NCI-H526 treated with DMSO at 0.1 percent for 48 hours (cell line): ENCODE results near the gene MSH4.
"Not testable (repeated sequence)": the region's sequence is repeated elsewhere in the genome, so short reads cannot be mapped to it uniquely, and the experiment has no call there.

Source experiments
- DNase-seq: peaks from one replicate; lab custom pipeline; 2025; lab: John Stamatoyannopoulos, UW

Gene MSH4

DNA sequence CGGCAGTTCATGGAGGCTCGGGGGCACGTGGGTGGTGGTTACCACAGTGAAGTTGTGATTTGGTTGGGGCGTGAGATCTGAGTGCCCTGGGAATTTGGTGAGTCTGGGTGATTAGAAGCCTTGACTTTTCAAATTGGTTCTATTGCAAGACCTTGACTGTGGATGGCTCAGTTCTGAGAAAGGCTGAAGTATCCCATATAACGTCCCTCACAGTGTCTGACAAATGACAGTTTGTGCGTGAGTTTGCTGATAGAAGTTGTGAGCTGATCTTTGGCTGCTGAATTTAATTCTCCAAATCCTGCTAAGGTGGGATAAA, 549 bp downstream of the MSH4 start:
- DNase-seq, result no peak

GRCh38 chr1:75797606-75798216, 1.0 kb downstream of the MSH4 start:
- no peak for DNase-seq

DNA sequence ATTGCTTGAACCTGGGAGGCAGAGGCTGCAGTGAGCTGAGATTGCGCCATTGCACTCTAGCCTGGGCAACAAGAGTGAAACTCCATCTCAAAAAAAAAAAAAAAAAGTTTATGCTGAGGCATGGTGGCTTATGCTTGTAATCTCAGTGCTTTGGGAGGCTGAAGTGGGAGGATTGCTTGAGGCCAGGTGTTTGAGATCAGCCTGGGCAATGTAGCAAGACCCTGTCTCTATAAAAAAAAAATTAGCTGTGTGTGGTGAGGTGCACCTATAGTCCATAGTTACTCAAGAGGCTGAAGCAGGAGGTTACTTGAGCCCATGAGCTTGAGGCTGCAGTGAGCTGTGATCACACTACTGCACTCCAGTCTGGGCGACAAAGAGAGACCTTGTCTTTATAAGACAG, 4.8 kb downstream of the MSH4 start:
- not testable (repeated sequence) for DNase-seq

- DNase-seq, result no peak
Measured at GRCh38 chr1:75808921-75809320, 12.2 kb downstream of the MSH4 start.

DNA sequence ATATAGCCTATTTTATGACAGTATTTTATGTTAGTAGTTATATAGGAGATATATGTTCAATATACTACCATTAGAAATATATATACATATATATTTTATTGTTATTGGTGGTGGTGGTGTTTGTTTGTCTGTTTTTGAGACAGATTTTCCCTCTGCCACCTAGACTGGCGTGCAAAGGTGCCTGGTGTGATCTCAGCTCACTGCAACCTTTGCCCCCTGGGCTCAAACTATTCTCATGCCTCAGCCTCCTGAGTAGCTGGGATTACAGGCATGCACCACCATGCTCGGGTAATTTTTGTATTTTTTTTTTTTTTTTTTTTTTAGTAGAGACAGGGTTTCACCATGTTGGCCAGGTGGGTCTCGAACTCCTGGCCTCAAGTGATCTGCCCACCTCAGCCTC, 13.4 kb downstream of the MSH4 start:
- DNase-seq, result not testable (repeated sequence)

DNA sequence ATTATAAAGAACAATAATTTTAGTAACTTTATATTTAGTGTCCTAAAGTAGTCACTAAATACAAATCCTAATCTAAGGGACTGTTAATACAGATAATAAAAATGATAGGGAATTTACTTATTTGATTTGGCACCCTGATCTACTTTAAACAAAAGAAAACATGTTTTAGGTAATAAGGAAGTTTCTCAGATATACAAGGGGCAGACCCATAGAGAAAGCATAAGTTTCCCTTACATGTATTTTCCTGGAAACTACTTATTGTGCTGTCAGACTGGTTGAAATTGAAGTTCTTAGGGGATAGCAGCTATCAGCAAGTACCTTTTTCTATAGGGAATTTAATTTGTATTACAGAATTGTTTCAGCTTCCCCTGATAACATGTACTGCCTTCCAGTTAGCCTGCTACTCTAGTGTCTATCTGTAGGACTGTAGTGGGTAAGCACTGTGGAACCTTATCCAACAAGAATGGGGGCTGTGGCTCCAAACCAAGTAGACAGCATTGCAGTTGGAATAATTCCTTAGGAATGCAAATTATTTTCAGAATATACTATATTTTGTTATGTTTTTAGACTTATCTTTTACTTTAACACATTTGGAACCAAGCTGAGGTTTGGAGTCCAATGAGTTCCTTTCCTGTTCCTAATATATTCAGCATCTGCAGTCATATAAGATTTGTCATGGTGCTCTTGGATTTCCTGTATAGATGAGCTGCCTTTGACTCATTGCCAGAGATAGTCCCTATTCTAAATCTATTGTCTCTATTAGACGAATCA, 14.7 kb downstream of the MSH4 start:
- DNase-seq, result no peak

DNA sequence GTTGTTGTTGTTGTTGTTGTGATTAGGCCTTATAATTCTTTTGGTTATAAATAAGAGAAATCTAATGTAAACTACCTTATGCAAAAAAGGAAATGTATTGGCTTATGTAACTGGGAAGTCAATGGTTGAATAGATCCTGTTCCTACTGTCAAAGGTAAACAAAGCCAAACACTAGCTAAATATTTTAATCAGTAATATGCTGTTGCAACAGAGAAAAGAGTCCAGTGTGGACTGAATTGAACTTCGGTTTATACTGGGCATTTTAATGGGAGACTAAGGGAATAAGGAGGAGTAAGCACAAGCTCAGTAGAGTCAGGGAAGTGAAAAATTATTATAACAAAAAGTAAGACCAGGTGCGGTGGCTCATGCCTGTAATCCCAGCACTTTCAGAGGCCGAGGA, 15.4 kb downstream of the MSH4 start:
- no peak for DNase-seq

DNA sequence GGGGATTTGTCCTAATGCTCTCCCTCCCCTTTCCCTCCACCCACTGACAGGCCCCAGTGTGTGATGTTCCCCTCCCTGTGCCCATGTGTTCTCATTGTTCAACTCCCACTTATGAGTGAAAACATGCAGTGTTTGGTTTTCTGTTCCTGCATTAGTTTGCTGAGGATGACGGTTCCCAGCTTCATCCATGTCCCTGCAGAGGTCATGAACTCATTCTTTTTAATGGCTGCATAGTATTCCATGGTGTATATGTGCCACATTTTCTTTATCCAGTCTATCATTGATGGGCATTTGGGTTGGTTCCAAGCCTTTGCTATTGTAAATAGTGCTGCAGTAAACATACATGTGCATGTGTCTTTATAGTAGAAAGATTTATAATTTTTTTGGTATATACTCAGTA, 26.9 kb downstream of the MSH4 start:
- not testable (repeated sequence) for DNase-seq

DNA sequence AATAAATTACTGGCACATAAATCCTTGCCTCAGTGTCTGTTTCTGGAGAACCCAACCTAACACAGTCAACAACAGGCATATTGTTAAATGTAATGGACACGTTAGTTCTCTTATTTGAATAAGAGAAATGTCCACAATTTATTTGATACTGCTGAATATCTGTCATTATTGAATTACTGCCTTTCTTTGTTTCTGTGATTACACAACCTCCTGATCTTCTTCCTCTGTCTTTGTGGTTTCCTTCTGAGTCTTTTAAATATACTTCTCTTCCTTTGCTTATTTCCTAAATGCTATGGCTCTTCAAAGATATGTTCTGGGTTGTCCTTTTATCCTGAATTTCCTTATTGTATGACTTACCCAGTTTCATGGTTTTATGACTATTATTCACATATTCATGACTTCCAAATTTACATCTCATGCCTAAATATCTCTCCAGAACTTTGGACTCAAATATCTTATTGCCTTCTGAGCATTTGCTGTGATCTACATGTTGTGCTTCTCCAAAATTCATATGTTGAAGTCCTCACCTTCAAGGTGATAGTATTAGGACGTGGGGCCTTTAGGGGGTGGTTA, 39.9 kb downstream of the MSH4 start:
- DNase-seq, result no peak

- DNase-seq, result no peak
Measured at GRCh38 chr1:75838079-75838478, 41.4 kb downstream of the MSH4 start.

DNA sequence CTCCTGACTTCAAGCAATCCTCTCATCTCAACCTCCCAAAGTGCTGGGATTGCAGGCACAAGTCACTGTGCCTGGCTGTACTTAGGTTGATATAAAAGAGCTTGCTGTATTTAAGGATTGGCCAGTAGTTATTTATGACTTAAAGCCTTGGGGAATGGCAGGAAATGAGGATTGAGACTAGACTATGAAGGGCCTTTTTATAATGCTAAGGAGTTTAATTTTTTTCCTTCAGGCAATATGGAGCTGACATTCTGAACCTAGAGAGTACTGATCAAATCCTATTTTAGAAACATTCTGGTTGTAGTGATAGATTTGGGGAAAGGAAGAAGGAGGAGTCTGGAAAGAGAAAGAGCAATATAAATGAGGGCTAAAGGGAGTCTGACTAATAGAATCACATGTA, 44.7 kb downstream of the MSH4 start:
- no peak for DNase-seq

- no peak for DNase-seq
Measured at GRCh38 chr1:75845576-75845975, 48.9 kb downstream of the MSH4 start.

DNA sequence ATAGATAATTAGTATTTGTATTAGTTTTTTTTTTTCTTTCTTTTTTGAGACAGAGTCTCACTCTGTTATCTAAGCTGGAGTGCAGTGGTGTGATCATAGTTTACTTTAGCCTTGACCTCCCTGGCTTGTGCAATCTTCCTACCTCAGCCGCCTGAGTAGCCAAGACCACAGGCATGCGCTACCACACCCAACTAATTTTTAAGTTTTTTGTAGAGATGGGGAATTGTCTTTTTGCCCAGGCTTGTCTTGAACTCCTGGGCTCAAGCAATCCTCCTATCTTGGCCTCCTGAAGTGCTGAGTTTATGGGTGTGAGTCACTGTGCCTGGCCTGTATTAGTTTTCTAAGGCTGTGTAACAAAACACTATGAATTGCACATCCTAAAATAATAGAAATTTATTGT, 58.3 kb downstream of the MSH4 start:
- no peak for DNase-seq

DNA sequence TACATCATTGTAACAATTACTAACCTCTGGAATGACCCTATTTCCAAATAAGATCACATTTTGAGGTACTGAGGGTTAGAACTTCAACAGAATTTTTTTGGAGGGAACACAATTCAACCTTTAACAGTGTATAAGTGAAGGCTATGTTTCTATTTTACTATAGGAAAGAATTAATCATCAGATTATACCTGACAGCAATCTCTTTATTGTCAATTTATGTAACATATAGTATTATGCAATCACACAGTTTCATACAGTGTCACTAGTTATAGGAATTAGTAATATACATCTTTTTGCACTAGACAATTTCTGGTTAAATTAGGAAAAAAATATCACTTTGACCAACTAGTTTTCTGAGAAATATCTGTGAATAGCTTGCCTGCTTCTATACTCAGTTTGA, 59.1 kb downstream of the MSH4 start:
- no peak for DNase-seq

- no peak for DNase-seq
Measured at GRCh38 chr1:75861831-75862230, 65.1 kb downstream of the MSH4 start.

DNA sequence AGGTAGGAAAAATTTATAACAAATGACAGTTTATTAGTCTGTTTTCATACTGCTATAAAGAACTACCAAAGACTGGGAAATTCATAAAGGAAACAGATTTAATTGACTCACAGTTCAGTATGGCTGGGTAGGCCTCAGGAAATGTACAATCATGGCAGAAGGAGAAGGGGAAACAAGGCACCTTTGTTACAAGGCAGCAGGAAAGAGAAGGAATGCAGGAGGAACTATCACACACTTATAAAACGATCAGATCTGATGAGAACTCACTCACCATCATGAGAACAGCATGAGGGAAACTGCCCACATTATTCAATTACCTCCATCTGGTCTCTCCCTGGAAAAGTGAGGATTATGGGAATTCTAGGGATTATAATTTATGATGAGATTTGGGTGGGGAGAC, 74.3 kb downstream of the MSH4 start:
- no peak for DNase-seq

GRCh38 chr1:75879985-75880384, 83.3 kb downstream of the MSH4 start:
- no peak for DNase-seq

DNA sequence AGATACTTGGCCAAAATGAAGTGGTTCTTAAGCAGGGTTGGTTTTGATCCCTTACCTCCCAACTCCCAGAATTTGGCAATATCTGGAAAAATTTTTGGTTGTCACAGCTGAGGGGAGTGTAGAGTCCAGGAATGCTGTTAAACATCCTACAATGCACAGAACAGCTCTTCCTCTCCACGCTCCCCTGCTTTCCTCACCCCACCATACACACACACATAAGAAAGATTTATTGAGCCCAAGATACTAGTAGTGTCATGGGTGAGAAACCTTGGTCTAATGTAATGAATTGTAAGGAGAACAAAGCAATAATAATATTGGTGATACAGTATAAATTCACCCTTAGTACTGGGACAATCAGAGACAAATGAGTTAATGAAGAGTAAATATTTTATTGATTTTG, 87.8 kb downstream of the MSH4 start:
- no peak for DNase-seq

- DNase-seq, result no peak
Measured at GRCh38 chr1:75901371-75901770, 104.7 kb downstream of the MSH4 start.

- DNase-seq, result peak; percentile 57
Measured at GRCh38 chr1:75908717-75909152, 112.1 kb downstream of the MSH4 start.

DNA sequence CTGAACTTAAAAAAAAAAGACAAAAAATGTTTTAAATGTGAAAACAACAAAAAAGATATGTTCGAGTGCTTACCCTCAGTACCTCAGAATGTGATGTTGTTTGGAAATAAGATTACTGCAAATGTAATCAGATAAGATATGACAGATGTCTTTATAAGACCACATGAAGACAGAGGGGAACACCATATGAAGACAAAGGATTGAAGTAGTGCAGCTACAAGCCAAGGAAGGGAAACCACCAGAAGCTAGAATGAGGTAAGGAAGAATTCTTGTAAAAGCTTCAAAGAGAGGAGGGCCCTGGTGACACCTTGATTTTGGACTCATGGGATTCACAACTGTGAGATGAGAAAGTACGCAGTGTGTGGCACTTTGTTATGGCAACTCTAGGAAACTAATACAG, 120.2 kb downstream of the MSH4 start:
- DNase-seq, result no peak

DNA sequence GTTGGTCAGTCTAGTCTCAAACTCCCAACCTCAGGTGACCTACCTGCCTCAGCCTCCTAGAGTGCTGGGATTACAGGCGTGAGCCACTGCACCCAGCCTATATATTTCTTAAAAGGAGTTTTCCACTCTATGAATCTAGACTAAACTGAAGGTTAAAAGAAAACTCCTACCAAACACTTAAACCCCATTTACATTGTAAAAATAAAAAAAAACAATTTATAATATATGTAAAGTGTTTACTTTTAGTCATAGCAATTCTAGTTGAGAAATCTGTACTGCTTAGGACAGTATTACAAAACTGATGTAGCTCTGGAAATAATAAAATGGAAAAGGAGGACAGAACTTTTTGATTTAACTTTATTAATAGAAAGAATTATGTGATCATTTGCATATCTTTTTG, 126.0 kb downstream of the MSH4 start:
- DNase-seq, result no peak

DNA sequence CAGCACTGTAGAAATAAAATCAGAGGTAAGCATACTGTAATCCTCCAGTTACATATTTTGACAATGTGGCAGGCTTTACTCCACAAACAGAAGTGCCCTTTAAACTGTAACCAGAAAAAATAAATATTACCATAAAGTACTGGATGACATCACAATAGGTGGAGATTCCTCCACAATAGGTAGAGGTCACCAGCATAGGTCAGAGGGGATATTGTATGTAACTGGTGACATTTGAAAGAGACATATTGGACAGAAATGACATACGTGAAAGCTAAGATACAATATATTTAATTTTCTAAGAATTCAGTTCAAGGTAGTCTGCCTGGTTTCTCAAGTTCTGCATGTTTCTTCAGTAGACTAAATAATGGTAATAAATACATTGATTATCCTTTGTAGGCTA, 135.6 kb downstream of the MSH4 start, which contains the start of gene ASB17:
Gene ASB17 (minus strand): TSS at position 101 of the 400 bp plus-strand sequence. CDS start 113 bp downstream, outside the sequence.
- no peak for DNase-seq

- no peak for DNase-seq
Measured at GRCh38 chr1:75937034-75937433, 140.4 kb downstream of the MSH4 start.
